Measurements from ENCODE around the gene PRDM15.

The PRDM15 gene

GRCh38 chr21:41808094-41808493, 71.0 kb downstream of the PRDM15 start:
- no peak for TF ChIP-seq EP300 (IDR thresholded peaks at IDR 0.05; ENCODE audit: borderline replicate concordance)
- TF ChIP-seq EGR1 (IDR thresholded peaks at IDR 0.05) = no peak
- TF ChIP-seq, protein P1, sequence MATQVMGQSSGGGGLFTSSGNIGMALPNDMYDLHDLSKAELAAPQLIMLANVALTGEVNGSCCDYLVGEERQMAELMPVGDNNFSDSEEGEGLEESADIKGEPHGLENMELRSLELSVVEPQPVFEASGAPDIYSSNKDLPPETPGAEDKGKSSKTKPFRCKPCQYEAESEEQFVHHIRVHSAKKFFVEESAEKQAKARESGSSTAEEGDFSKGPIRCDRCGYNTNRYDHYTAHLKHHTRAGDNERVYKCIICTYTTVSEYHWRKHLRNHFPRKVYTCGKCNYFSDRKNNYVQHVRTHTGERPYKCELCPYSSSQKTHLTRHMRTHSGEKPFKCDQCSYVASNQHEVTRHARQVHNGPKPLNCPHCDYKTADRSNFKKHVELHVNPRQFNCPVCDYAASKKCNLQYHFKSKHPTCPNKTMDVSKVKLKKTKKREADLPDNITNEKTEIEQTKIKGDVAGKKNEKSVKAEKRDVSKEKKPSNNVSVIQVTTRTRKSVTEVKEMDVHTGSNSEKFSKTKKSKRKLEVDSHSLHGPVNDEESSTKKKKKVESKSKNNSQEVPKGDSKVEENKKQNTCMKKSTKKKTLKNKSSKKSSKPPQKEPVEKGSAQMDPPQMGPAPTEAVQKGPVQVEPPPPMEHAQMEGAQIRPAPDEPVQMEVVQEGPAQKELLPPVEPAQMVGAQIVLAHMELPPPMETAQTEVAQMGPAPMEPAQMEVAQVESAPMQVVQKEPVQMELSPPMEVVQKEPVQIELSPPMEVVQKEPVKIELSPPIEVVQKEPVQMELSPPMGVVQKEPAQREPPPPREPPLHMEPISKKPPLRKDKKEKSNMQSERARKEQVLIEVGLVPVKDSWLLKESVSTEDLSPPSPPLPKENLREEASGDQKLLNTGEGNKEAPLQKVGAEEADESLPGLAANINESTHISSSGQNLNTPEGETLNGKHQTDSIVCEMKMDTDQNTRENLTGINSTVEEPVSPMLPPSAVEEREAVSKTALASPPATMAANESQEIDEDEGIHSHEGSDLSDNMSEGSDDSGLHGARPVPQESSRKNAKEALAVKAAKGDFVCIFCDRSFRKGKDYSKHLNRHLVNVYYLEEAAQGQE (IDR thresholded peaks at IDR 0.05; ENCODE audit: low read depth) = no peak

- TF ChIP-seq, protein P1 (IDR thresholded peaks at IDR 0.05; ENCODE audit: low read depth) = no peak
Measured at GRCh38 chr21:41806773-41807172, 72.4 kb downstream of the PRDM15 start.

DNA sequence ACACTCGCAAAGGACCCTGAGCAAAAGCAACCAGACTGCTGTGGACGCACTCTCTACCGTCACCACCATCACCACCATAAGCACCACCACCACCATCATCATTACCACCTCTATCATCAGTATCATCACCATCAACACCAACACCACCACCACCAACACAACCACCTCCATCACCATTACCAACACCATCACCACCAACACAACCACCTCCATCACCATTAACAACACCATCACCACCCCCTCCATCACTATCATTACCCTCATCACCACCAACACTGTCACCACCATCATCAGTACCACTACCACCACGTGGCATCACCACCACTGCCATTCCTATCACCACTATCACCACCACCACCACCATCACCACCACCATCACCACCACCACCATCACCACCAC, 73.5 kb downstream of the PRDM15 start:
- TF ChIP-seq TEAD4 (IDR thresholded peaks at IDR 0.05) (no peak), ZBTB7A (IDR thresholded peaks at IDR 0.05; ENCODE audit: low read depth) (no peak), MAX (IDR thresholded peaks at IDR 0.05) (no peak), CEBPB (IDR thresholded peaks at IDR 0.05) (no peak), RAD21 (IDR thresholded peaks at IDR 0.05; ENCODE audit: low read depth) (no peak)
- TF ChIP-seq, protein P1 (IDR thresholded peaks at IDR 0.05; ENCODE audit: low read depth) = no peak

DNA sequence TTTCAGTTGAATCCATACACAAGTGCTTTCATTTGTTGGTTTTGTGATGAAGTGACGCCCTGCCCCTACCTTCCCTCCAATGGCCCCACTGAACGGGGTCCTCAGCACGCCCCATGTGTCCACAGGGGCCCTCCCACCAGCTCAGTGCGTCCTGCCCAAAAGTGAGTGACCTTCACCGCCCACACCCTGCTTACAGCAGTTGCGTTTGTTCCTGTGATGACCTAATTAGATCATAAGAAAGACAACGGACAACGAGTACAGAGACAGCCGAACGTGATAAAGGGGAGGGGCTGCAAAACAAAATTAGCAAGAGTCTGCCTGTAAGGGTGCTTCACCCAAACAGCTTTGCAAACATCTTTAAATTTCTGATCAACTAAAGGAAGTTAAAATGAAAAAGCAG, 74.1 kb downstream of the PRDM15 start:
- TF ChIP-seq CEBPB (IDR thresholded peaks at IDR 0.05) (no peak), EP300 (IDR thresholded peaks at IDR 0.05; ENCODE audit: borderline replicate concordance) (no peak), ZBTB7A (IDR thresholded peaks at IDR 0.05; ENCODE audit: low read depth) (no peak), CREB1 (IDR thresholded peaks at IDR 0.05; ENCODE audit: low read depth) (no peak), TCF12 (IDR thresholded peaks at IDR 0.05; ENCODE audit: low read depth) (no peak), RAD21 (IDR thresholded peaks at IDR 0.05; ENCODE audit: low read depth) (no peak)
- TF ChIP-seq, protein P2, sequence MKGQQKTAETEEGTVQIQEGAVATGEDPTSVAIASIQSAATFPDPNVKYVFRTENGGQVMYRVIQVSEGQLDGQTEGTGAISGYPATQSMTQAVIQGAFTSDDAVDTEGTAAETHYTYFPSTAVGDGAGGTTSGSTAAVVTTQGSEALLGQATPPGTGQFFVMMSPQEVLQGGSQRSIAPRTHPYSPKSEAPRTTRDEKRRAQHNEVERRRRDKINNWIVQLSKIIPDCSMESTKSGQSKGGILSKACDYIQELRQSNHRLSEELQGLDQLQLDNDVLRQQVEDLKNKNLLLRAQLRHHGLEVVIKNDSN (IDR thresholded peaks at IDR 0.05) = no peak

GRCh38 chr21:41804381-41804780, 74.8 kb downstream of the PRDM15 start:
- TF ChIP-seq FOXM1 (IDR thresholded peaks at IDR 0.05; ENCODE audit: borderline replicate concordance, low read depth) = no peak
- no peak for TF ChIP-seq MAX (IDR thresholded peaks at IDR 0.05)
- no peak for TF ChIP-seq NFIC (IDR thresholded peaks at IDR 0.05)
- TF ChIP-seq CREB1 (IDR thresholded peaks at IDR 0.05; ENCODE audit: low read depth) = no peak
- TF ChIP-seq, protein P1 (IDR thresholded peaks at IDR 0.05; ENCODE audit: low read depth) = no peak
- TF ChIP-seq EGR1 (IDR thresholded peaks at IDR 0.05) = no peak
- no peak for TF ChIP-seq YY1 (IDR thresholded peaks at IDR 0.05; ENCODE audit: low read depth)
- TF ChIP-seq ZBTB7A (IDR thresholded peaks at IDR 0.05; ENCODE audit: low read depth) = no peak

All from Ishikawa (cell line).